ENCODE data around the gene SOCS6. TPM values are rescaled to one million over a fixed set of nuclear protein-coding genes. Genes with fewer than 3 reads are reported as not detected.
"Not testable (repeated sequence)": the region's sequence is repeated elsewhere in the genome, so short reads cannot be mapped to it uniquely, and the experiment has no call there.

Gene SOCS6
- total RNA-seq, 1 donor from 2014 or later: 20.2 TPM

DNA sequence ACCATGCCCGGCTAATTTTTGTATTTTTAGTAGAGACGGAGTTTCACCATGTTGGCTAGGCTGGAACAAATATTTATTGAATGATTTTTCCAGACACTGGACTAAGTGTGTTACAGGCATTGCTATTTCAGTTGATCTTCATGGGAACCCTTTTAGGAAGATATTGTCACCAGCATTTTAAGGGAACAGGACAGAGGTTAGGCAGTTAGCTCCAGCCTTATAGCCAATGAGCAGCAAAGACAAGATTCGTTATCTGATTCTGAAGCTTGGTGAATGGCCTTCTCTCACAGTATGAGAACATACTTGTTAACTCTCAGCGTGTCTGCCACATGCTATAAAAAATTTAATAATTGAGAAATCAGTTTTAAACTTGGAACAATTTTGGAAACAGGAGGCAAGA is 73.4 kb downstream of the SOCS6 start:
- H3K36me3 ChIP-seq: no peaks in the 10 kb centered on the region
- intact Hi-C loops (cut with micrococcal nuclease): no loop called here
- no peak for DNase-seq
- H3K9me3 ChIP-seq (replicated peaks): no peaks in the 10 kb centered on the region
- no peaks in the 10 kb centered on the region for H3K4me1 ChIP-seq
- TF ChIP-seq, protein P1, sequence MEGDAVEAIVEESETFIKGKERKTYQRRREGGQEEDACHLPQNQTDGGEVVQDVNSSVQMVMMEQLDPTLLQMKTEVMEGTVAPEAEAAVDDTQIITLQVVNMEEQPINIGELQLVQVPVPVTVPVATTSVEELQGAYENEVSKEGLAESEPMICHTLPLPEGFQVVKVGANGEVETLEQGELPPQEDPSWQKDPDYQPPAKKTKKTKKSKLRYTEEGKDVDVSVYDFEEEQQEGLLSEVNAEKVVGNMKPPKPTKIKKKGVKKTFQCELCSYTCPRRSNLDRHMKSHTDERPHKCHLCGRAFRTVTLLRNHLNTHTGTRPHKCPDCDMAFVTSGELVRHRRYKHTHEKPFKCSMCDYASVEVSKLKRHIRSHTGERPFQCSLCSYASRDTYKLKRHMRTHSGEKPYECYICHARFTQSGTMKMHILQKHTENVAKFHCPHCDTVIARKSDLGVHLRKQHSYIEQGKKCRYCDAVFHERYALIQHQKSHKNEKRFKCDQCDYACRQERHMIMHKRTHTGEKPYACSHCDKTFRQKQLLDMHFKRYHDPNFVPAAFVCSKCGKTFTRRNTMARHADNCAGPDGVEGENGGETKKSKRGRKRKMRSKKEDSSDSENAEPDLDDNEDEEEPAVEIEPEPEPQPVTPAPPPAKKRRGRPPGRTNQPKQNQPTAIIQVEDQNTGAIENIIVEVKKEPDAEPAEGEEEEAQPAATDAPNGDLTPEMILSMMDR (IDR thresholded peaks at IDR 0.05; ENCODE audit: borderline replicate concordance): no peak
- no peak overlapping the region for H3K27ac ChIP-seq (replicated peaks)
- H3K27me3 ChIP-seq (ENCODE audit: low read depth): no peaks in the 10 kb centered on the region
- H3K4me3 ChIP-seq: no peak overlapping the region

DNA sequence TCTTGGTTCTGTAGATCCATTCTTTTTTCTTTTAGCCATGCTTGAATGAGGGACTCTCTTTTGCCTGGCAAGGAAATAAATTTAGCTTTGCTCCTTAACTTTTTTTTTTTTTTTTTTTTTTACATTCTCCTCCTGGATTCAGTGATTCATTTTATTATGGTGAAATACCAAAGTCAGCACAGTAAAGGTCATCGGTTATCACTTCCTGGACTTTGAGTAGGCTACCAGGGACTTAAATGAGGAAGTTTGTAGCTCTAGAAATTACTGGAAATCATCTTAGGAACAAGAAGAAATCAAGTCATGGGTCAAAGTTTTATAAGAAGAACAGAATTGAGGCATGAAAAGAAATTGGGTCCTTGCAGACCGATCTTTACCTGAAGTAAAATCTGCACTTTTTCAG is 75.0 kb downstream of the SOCS6 start:
- no peak overlapping the region for H3K4me3 ChIP-seq
- H3K4me1 ChIP-seq: no peaks in the 10 kb centered on the region
- no peak overlapping the region for H3K27ac ChIP-seq (replicated peaks)
- TF ChIP-seq, protein P1 (IDR thresholded peaks at IDR 0.05; ENCODE audit: borderline replicate concordance): no peak
- intact Hi-C loops (cut with micrococcal nuclease): no loop called here
- H3K27me3 ChIP-seq (ENCODE audit: low read depth): no peaks in the 10 kb centered on the region
- no peaks in the 10 kb centered on the region for H3K9me3 ChIP-seq (replicated peaks)
- DNase-seq: no peak
- H3K36me3 ChIP-seq: no peaks in the 10 kb centered on the region

DNA sequence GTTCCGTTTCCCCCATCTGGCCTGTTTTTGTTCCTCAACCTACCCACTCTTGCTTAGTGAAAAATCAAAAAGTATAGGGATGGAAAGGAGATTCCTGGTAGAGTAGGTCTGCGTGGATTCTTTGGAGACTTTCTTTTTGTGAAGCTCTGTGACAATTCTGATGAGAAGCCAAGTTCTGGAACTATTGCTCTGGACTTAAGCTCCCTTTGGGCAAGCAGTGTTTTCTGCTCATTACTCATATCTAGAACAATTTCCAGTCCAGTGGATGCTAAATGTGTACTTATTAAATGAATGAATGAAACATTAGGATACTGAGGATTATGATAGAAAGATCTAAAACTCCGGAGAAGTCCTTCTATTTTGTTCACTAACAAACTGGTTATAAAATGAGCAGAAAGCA is 76.5 kb downstream of the SOCS6 start:
- TF ChIP-seq, protein P1 (IDR thresholded peaks at IDR 0.05; ENCODE audit: borderline replicate concordance): no peak
- intact Hi-C loops (cut with micrococcal nuclease): no loop called here
- H3K4me3 ChIP-seq: no peak overlapping the region

DNA sequence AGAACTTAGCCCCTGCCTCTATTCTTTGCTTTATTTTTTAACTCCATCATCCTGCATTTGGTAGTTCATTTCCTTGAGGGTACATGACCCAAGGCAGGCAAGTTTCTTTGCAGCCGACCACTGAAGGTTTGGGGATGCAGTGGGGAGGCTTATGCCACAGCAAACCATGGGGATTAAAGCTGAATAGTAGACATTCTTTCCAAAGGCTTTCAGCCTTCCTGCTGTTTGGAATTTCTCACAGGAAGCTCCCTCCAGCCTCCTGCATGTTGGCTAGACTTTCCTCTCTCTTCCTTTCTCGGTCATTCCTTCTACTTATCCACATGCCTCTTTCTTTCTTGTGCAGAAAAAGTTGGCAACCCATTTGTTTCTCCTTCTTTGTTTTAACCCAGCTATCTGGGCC is 77.3 kb downstream of the SOCS6 start:
- no peaks in the 10 kb centered on the region for H3K4me1 ChIP-seq
- no peak for DNase-seq
- intact Hi-C loops (cut with micrococcal nuclease): no loop called here
- no peaks in the 10 kb centered on the region for H3K27me3 ChIP-seq (ENCODE audit: low read depth)
- H3K9me3 ChIP-seq (replicated peaks): no peaks in the 10 kb centered on the region
- TF ChIP-seq, protein P1 (IDR thresholded peaks at IDR 0.05; ENCODE audit: borderline replicate concordance): no peak
- no peak overlapping the region for H3K4me3 ChIP-seq
- H3K27ac ChIP-seq (replicated peaks): no peak overlapping the region
- no peaks in the 10 kb centered on the region for H3K36me3 ChIP-seq

More for the DNA sequence above, 76.5 kb downstream of the SOCS6 start:
- Histone ChIP-seq H3K27me3 (ENCODE audit: low read depth) (no peaks in the 10 kb centered on the region), H3K36me3 (no peaks in the 10 kb centered on the region), H3K9me3 (replicated peaks) (no peaks in the 10 kb centered on the region), H3K4me1 (no peaks in the 10 kb centered on the region), H3K27ac (replicated peaks) (no peak overlapping the region)
- no peak for DNase-seq

DNA sequence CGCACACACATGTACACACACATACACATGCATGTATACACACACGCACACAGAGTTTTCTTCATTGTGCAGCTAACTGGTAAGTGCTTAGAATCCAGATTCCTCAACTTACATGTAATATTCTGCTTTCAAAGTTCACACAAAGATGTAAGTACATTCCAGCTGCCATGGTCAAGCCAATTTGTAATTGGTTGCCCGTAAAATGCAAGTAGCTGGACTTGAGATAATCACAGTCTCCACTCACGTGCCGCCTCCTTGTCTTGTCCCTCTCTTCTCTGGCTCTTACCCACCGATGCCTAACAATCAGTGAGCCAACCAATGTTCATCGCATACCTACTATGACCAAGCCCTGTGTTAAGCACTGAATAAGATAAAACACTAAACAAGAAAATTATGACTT is 77.8 kb downstream of the SOCS6 start:
- Histone ChIP-seq H3K27me3 (ENCODE audit: low read depth) (no peaks in the 10 kb centered on the region), H3K4me3 (no peak overlapping the region), H3K27ac (replicated peaks) (no peak overlapping the region), H3K4me1 (no peaks in the 10 kb centered on the region), H3K36me3 (no peaks in the 10 kb centered on the region), H3K9me3 (replicated peaks) (no peaks in the 10 kb centered on the region)
- DNase-seq: no peak
- intact Hi-C loops (cut with micrococcal nuclease): no loop called here
- TF ChIP-seq, protein P1 (IDR thresholded peaks at IDR 0.05; ENCODE audit: borderline replicate concordance): no peak

DNA sequence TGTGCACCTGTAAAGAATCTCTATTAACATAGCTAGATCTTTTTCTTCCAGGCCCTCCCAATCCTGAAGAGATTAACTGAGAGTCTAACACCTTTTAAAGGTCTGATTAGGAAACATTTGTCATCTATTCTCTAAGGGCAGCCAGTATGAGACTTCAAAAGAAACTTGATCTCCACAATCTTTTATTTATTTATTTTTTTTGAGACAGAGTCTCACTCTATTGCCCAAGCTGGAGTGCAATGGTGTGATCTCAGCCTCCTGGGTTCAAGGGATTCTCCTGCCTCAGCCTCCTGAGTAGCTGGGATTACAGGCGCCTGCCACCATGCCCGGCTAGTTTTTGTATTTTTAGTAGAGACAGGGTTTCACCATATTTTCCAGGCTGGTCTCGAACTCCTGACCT is 78.5 kb downstream of the SOCS6 start:
- H3K4me3 ChIP-seq; H3K27ac ChIP-seq (replicated peaks); intact Hi-C loops (cut with micrococcal nuclease); H3K27me3 ChIP-seq (ENCODE audit: low read depth); H3K9me3 ChIP-seq (replicated peaks); H3K36me3 ChIP-seq; DNase-seq; H3K4me1 ChIP-seq: not testable (repeated sequence)

Data from left ventricle myocardium inferior (tissue), 1 donor.